IMR-90 (cell line): Measurements from ENCODE around the gene FCGR2B. TPM values are rescaled to one million over a fixed set of nuclear protein-coding genes. Genes with fewer than 3 reads are reported as not detected.

Source experiments
- ATAC-seq: fragments of 200-7000 bp; cut with Tn5 transposase; 2 replicates; pipeline ENCODE4 v1.9.1; 2020; ENCODE audit warnings: low read depth, mild to moderate bottlenecking, moderate library complexity
- BruUV-seq: library from RNA; stranded (reverse); fragments of 400-500 nt; replicated peaks from 2 replicates; lab custom pipeline; 2021; lab: Mats Ljungman, UMichigan
- CTCF ChIA-PET: fragments of 300-600 bp; formaldehyde crosslinking; extraction: SDS; loops from one replicate; lab custom pipeline; 2021; ENCODE audit warnings: antibody characterized with exemption; lab: Yijun Ruan, JAX
- POLR2A ChIA-PET: fragments of 300-600 bp; sonication (Branson Sonifier 250); formaldehyde crosslinking; loops from one replicate; lab custom pipeline; 2022; ENCODE audit warnings: antibody characterized with exemption; ENCODE audit not compliant: unreplicated experiment; lab: Charles Lee
- DNase-seq: peaks from one replicate; pipeline ENCODE4 v3.0.0; 2013
- H2AFZ ChIP-seq: replicated peaks from 2 replicates; pipeline ENCODE3; 2013; ENCODE audit warnings: low read length, mild to moderate bottlenecking; ENCODE audit not compliant: poor library complexity
- H2AK5ac ChIP-seq: 2 replicates; pipeline ENCODE4 v1.6.1; 2013; ENCODE audit warnings: low read depth, low read length, inconsistent platforms
- H2AK9ac ChIP-seq: replicated peaks from 2 replicates; pipeline ENCODE3; 2013; ENCODE audit warnings: mild to moderate bottlenecking, low read depth, low read length, moderate library complexity; ENCODE audit not compliant: poor library complexity
- H2BK120ac ChIP-seq: 2 replicates; pipeline ENCODE4 v1.6.1; 2013; ENCODE audit warnings: low read depth, low read length, inconsistent platforms
- H2BK15ac ChIP-seq: 3 replicates; pipeline ENCODE4 v1.6.1; 2013; ENCODE audit warnings: low read depth, low read length, inconsistent platforms
- H2BK20ac ChIP-seq: 2 replicates; pipeline ENCODE4 v1.6.1; 2013; ENCODE audit warnings: low read depth, mild to moderate bottlenecking, inconsistent platforms, low read length, moderate library complexity
- H2BK5ac ChIP-seq: 2 replicates; pipeline ENCODE4 v1.6.1; 2013; ENCODE audit warnings: mild to moderate bottlenecking, low read depth, low read length, inconsistent platforms; ENCODE audit not compliant: poor library complexity, severe bottlenecking
- H3K14ac ChIP-seq: replicated peaks from 2 replicates; pipeline ENCODE4 v1.6.1; 2013; ENCODE audit warnings: low read depth, low read length, inconsistent platforms
- H3K18ac ChIP-seq: 2 replicates; pipeline ENCODE4 v1.6.1; 2013; ENCODE audit warnings: low read depth, low read length, control low read depth
- H3K23ac ChIP-seq: 2 replicates; pipeline ENCODE4 v1.6.1; 2013; ENCODE audit warnings: low read depth, low read length, inconsistent platforms
- H3K27ac ChIP-seq: 2 replicates; pipeline ENCODE4 v1.5.1; 2013; ENCODE audit warnings: mild to moderate bottlenecking, control low read depth, low read length; ENCODE audit not compliant: insufficient read depth
- H3K27me3 ChIP-seq: 2 replicates; pipeline ENCODE4 v1.6.1; 2013; ENCODE audit warnings: low read length; ENCODE audit not compliant: control insufficient read depth, insufficient read depth
- H3K36me3 ChIP-seq: 2 replicates; pipeline ENCODE4 v1.6.1; 2013; ENCODE audit warnings: low read length, mixed read lengths; ENCODE audit not compliant: control insufficient read depth, insufficient read depth
- H3K4ac ChIP-seq: 2 replicates; pipeline ENCODE4 v1.6.1; 2013; ENCODE audit warnings: low read depth, low read length, inconsistent platforms
- H3K4me1 ChIP-seq: 2 replicates; pipeline ENCODE4 v1.6.1; 2013; ENCODE audit warnings: low read length, mixed read lengths; ENCODE audit not compliant: control insufficient read depth, insufficient read depth
- H3K4me2 ChIP-seq: 2 replicates; pipeline ENCODE4 v1.6.1; 2013; ENCODE audit warnings: low read depth, mild to moderate bottlenecking, control low read depth, low read length, moderate library complexity
- H3K4me3 ChIP-seq: 2 replicates; pipeline ENCODE4 v1.5.1; 2013; ENCODE audit warnings: low read depth, mild to moderate bottlenecking, control low read depth, low read length, moderate library complexity; ENCODE audit not compliant: insufficient read depth
- H3K56ac ChIP-seq: 2 replicates; pipeline ENCODE4 v1.6.1; 2013; ENCODE audit warnings: low read length, inconsistent platforms; ENCODE audit not compliant: insufficient read depth; ENCODE audit errors: extremely low read depth
- H3K79me1 ChIP-seq, 2 experiments: 2 replicates each; pipeline ENCODE4 v1.6.1; 2013; ENCODE audit warnings: low read length in 2 of 2, inconsistent platforms in 1 of 2, low read depth in 1 of 2
- H3K9ac ChIP-seq: 2 replicates; pipeline ENCODE4 v1.6.1; 2013; ENCODE audit warnings: low read depth, low read length, control low read depth
- H3K9me1 ChIP-seq: 2 replicates; pipeline ENCODE4 v1.6.1; 2013; ENCODE audit warnings: low read length, inconsistent platforms; ENCODE audit not compliant: insufficient read depth
- H3K9me3 ChIP-seq: 2 replicates; pipeline ENCODE4 v1.6.1; 2013; ENCODE audit warnings: low read length; ENCODE audit not compliant: control insufficient read depth, insufficient read depth
- H4K20me1 ChIP-seq: 2 replicates; pipeline ENCODE4 v1.6.1; 2013; ENCODE audit warnings: low read length, inconsistent platforms; ENCODE audit not compliant: insufficient read depth
- H4K5ac ChIP-seq: 2 replicates; pipeline ENCODE4 v1.6.1; 2013; ENCODE audit warnings: mild to moderate bottlenecking, low read depth, low read length, control low read depth
- H4K8ac ChIP-seq, 2 experiments: 2 replicates each; pipeline ENCODE4 v1.6.1; 2013; ENCODE audit warnings: low read depth in 2 of 2, low read length in 2 of 2, control low read depth in 1 of 2, inconsistent platforms in 1 of 2
- H4K91ac ChIP-seq: 2 replicates; pipeline ENCODE4 v1.6.1; 2013; ENCODE audit warnings: low read depth, low read length, inconsistent platforms; ENCODE audit not compliant: insufficient read depth
- BHLHE40 ChIP-seq: fragments of 150-350 bp; IDR thresholded peaks from 2 replicates; pipeline ENCODE4 v1.6.1; 2016; ENCODE audit warnings: mild to moderate bottlenecking, low read depth, low read length
- CHD1 ChIP-seq: IDR thresholded peaks from 2 replicates; pipeline ENCODE4 v1.6.1; 2012; ENCODE audit warnings: low read depth, low read length, improper control_type of control experiment
- CTCF ChIP-seq: conservative IDR thresholded peaks from 2 replicates; pipeline ENCODE4 v1.5.1; 2012; ENCODE audit warnings: mild to moderate bottlenecking, low read depth, low read length, improper control_type of control experiment
- ELK1 ChIP-seq: fragments of 150-350 bp; IDR thresholded peaks from 2 replicates; pipeline ENCODE4 v1.6.1; 2016; ENCODE audit warnings: low read depth, mild to moderate bottlenecking, low read length, moderate library complexity, borderline replicate concordance
- FOS ChIP-seq: fragments of 150-350 bp; IDR thresholded peaks from 2 replicates; pipeline ENCODE4 v1.6.1; 2016; ENCODE audit warnings: low read depth, low read length
- MAZ ChIP-seq: IDR thresholded peaks from 2 replicates; pipeline ENCODE4 v1.6.1; 2012; ENCODE audit warnings: low read depth, mild to moderate bottlenecking, low read length, improper control_type of control experiment, moderate library complexity, borderline replicate concordance
- MXI1 ChIP-seq: IDR thresholded peaks from 2 replicates; pipeline ENCODE4 v1.6.1; 2012; ENCODE audit warnings: low read depth, mild to moderate bottlenecking, low read length, moderate library complexity, borderline replicate concordance
- NFE2L2 ChIP-seq: fragments of 150-350 bp; IDR thresholded peaks from 2 replicates; pipeline ENCODE4 v1.6.1; 2016; ENCODE audit warnings: low read depth, mild to moderate bottlenecking, low read length
- POLR2A ChIP-seq: IDR thresholded peaks from 2 replicates; pipeline ENCODE4 v1.6.1; 2012; ENCODE audit warnings: mild to moderate bottlenecking, low read depth, low read length
- RAD21 ChIP-seq: IDR thresholded peaks from 2 replicates; pipeline ENCODE4 v1.6.1; 2012; ENCODE audit warnings: low read length, improper control_type of control experiment
- RCOR1 ChIP-seq: IDR thresholded peaks from 2 replicates; pipeline ENCODE4 v1.6.1; 2012; ENCODE audit warnings: mild to moderate bottlenecking, low read length, improper control_type of control experiment; ENCODE audit not compliant: insufficient replicate concordance
- RFX5 ChIP-seq: IDR thresholded peaks from 2 replicates; pipeline ENCODE4 v1.8.0; 2012; ENCODE audit warnings: low read depth, mild to moderate bottlenecking, low read length, moderate library complexity
- SMC3 ChIP-seq: fragments of 150-350 bp; IDR thresholded peaks from 2 replicates; pipeline ENCODE4 v1.6.1; 2016; ENCODE audit warnings: low read depth, mild to moderate bottlenecking, antibody characterized with exemption, low read length, moderate library complexity
- USF2 ChIP-seq: fragments of 150-350 bp; IDR thresholded peaks from 2 replicates; pipeline ENCODE4 v1.6.1; 2017; ENCODE audit warnings: mild to moderate bottlenecking, antibody characterized with exemption, low read length, low read depth
- whole genome bisulfite sequencing, 2 experiments: methylation state at CpG; one replicate each; pipeline versions ENCODE4 v1.1.5 to v1.1.7; 2013; ENCODE audit warnings: missing lambda C conversion rate in 2 of 2; ENCODE audit not compliant: insufficient read length in 1 of 2; ENCODE audit errors: extremely low coverage in 2 of 2; 5-methylcytosine and 5-hydroxymethylcytosine counted together
- dilution Hi-C: fragments of 300-500 bp; cut with HindIII; formaldehyde crosslinking; loops from one replicate; pipeline ENCODE4 v1.14.3; 2018; ENCODE audit warnings: low sequenced_read_pairs; ENCODE audit not compliant: unreplicated experiment
- in situ Hi-C: fragments of 300-500 bp; cut with MboI; formaldehyde crosslinking; loops from 3 replicates; pipeline ENCODE4 v1.14.3; 2019; ENCODE audit warnings: low sequenced_read_pairs, inconsistent platforms, mixed read lengths
- intact Hi-C: fragments of 100-400 bp; cut with micrococcal nuclease; formaldehyde crosslinking; loops from 2 replicates; pipeline ENCODE4 v1.10.0; 2022
- polyA plus RNA-seq, 3 experiments: library from polyadenylated mRNA; depleted of rRNA; stranded (reverse); fragments of >200 nt; gene quantifications; 2 replicates each; pipeline ENCODE4 v1.2.3, GENCODE V29; 2012; ENCODE audit warnings: low replicate concordance in 1 of 3
- total RNA-seq: library from RNA; depleted of rRNA; stranded (reverse); fragments of >200 nt; gene quantifications from 2 replicates; pipeline ENCODE4 v1.2.3, GENCODE V29; 2012

FCGR2B gene
- total and polyA plus RNA-seq, 2 of the 4 experiments (the other 2 are of a cell fraction): not detected

GRCh38 chr1:161706113-161706481 is 43.2 kb downstream of the FCGR2B start:
- H4K5ac ChIP-seq: peak overlapping the region; percentile 13; the same call in 1 of the 2 replicates
- CTCF ChIA-PET: no interaction called here
- peaks cover 11% of the 10 kb centered on the region for H3K4me1 ChIP-seq
- peak overlapping the region; percentile 6 to 61; a peak in 3 of 4 replicates for H4K8ac ChIP-seq
- peak overlapping the region; percentile 15; the same call in 1 of the 2 replicates for H3K4me2 ChIP-seq
- peak overlapping the region; percentile 33; the same call in 1 of the 2 replicates for H3K56ac ChIP-seq
- no peak overlapping the region for H3K4me3 ChIP-seq
- H3K9me1 ChIP-seq: peaks cover 6% of the 10 kb centered on the region; the same call in 1 of the 2 replicates
- H3K36me3 ChIP-seq: no peaks in the 10 kb centered on the region
- peaks cover 4% of the 10 kb centered on the region; the same call in 1 of the 2 replicates for H4K20me1 ChIP-seq
- H3K27me3 ChIP-seq: no peaks in the 10 kb centered on the region
- H2BK15ac ChIP-seq: peak overlapping the region; percentile 17; the same call in 1 of the 3 replicates
- peak overlapping the region; percentile 67 for H2BK120ac ChIP-seq
- no CpG with 5 or more reads among the region's 3 CpGs for WGBS, 2 experiments
- peak overlapping the region; percentile 61 for H2BK5ac ChIP-seq
- TF ChIP-seq RFX5 (no peak), BHLHE40 (no peak), CHD1 (no peak), NFE2L2 (no peak), FOS (no peak), POLR2A (no peak), ELK1 (no peak), SMC3 (no peak), MAZ (no peak), USF2 (no peak), RAD21 (no peak), CTCF (no peak), RCOR1 (no peak), MXI1 (no peak)
- peak overlapping the region; percentile 30; the same call in 1 of the 2 replicates for H3K23ac ChIP-seq
- peak overlapping the region; percentile 61 for H3K4ac ChIP-seq
- no peaks in the 10 kb centered on the region for H3K9me3 ChIP-seq
- H3K79me1 ChIP-seq: no peaks in the 10 kb centered on the region
- peak overlapping the region; percentile 27 for H4K91ac ChIP-seq
- BruUV-seq: no TSS peak
- intact Hi-C loops: no loop called here
- peak; percentile 45 for ATAC-seq
- no peak overlapping the region for H3K9ac ChIP-seq
- H2BK20ac ChIP-seq: peak overlapping the region; percentile 47; the same call in 1 of the 2 replicates
- peak overlapping the region; percentile 38 for H3K14ac ChIP-seq
- peak overlapping the region; percentile 2 for H2AK9ac ChIP-seq
- POLR2A ChIA-PET: no interaction called here
- H2AK5ac ChIP-seq: peak overlapping the region; percentile 75
- DNase-seq: peak; percentile 75
- peak overlapping the region; percentile 48; the same call in 1 of the 2 replicates for H3K18ac ChIP-seq
- peak overlapping the region; percentile 88 for H2AFZ ChIP-seq
- peak overlapping the region; percentile 19; the same call in 1 of the 2 replicates for H3K27ac ChIP-seq
- in situ Hi-C loops: no loop called here
- dilution Hi-C loops: no loop called here
